ENCODE data around the gene TAS1R3. TPM values are rescaled to one million over a fixed set of nuclear protein-coding genes. Genes with fewer than 3 reads are reported as not detected.

The TAS1R3 gene
- total and polyA plus RNA-seq, 2 of the 4 experiments (the other 2 are of a cell fraction) = under 0.01 to 0.05 TPM

- Histone ChIP-seq H3K9me3 (ENCODE audit: control insufficient read depth, insufficient read depth, low read length) (no peaks in the 10 kb centered on the region), H3K4me3 (ENCODE audit: insufficient read depth, low read depth, low read length) (no peak overlapping the region), H2AFZ (replicated peaks; ENCODE audit: low read length, poor library complexity) (no peak overlapping the region), H3K56ac (ENCODE audit: extremely low read depth, insufficient read depth, low read length) (no peak overlapping the region), H2BK20ac (ENCODE audit: low read depth, low read length) (no peak overlapping the region), H3K14ac (replicated peaks; ENCODE audit: low read depth, low read length) (no peak overlapping the region), H2AK5ac (ENCODE audit: low read depth, low read length) (no peak overlapping the region), H2AK9ac (replicated peaks; ENCODE audit: low read depth, low read length, poor library complexity) (no peak overlapping the region), H3K23ac (ENCODE audit: low read depth, low read length) (no peak overlapping the region), H3K79me1 (ENCODE audit: low read depth in 1 of 2, low read length in 2 of 2) (peaks cover 7 to 41% of the 10 kb centered on the region in 2 experiments; a peak in 2 of 4 replicates), H3K4ac (ENCODE audit: low read depth, low read length) (no peak overlapping the region), H3K18ac (ENCODE audit: low read depth, low read length) (no peak overlapping the region), H2BK120ac (ENCODE audit: low read depth, low read length) (no peak overlapping the region), H2BK5ac (ENCODE audit: low read depth, low read length, poor library complexity, severe bottlenecking) (no peak overlapping the region), H3K9me1 (ENCODE audit: insufficient read depth, low read length) (peaks cover 9% of the 10 kb centered on the region), H2BK15ac (ENCODE audit: low read depth, low read length) (no peak overlapping the region), H3K27me3 (ENCODE audit: control insufficient read depth, insufficient read depth, low read length) (no peaks in the 10 kb centered on the region), H4K20me1 (ENCODE audit: insufficient read depth, low read length) (peaks cover 37% of the 10 kb centered on the region), H3K36me3 (ENCODE audit: control insufficient read depth, insufficient read depth, low read length) (peaks cover 3% of the 10 kb centered on the region), H4K8ac (ENCODE audit: low read depth in 2 of 2, low read length in 2 of 2) (no peak overlapping the region), H4K91ac (ENCODE audit: insufficient read depth, low read depth, low read length) (no peak overlapping the region), H3K4me1 (ENCODE audit: control insufficient read depth, insufficient read depth, low read length) (peaks cover 5% of the 10 kb centered on the region; the same call in 1 of the 2 replicates), H3K4me2 (ENCODE audit: low read depth, low read length) (no peak overlapping the region), H3K27ac (ENCODE audit: insufficient read depth, low read length) (no peak overlapping the region), H3K9ac (ENCODE audit: low read depth, low read length) (no peak overlapping the region), H4K5ac (ENCODE audit: low read depth, low read length) (no peak overlapping the region)
- POLR2A ChIA-PET (ENCODE audit: unreplicated experiment) = no interaction called here
- no peak for ATAC-seq (ENCODE audit: low read depth)
- DNase-seq = no peak
- CTCF ChIA-PET = no interaction called here
- dilution Hi-C loops (cut with HindIII; ENCODE audit: low sequenced_read_pairs, unreplicated experiment) (no loop called here), intact Hi-C loops (cut with micrococcal nuclease) (no loop called here), in situ Hi-C loops (cut with MboI; ENCODE audit: low sequenced_read_pairs) (no loop called here)
- no TSS peak for BruUV-seq (replicated peaks)
- TF ChIP-seq CTCF (conservative IDR thresholded peaks at IDR 0.05; ENCODE audit: low read depth, low read length) (no peak), RAD21 (IDR thresholded peaks at IDR 0.05; ENCODE audit: low read length) (no peak), RCOR1 (IDR thresholded peaks at IDR 0.05; ENCODE audit: insufficient replicate concordance, low read length) (no peak), RFX5 (IDR thresholded peaks at IDR 0.05; ENCODE audit: low read depth, low read length) (no peak), CEBPB (IDR thresholded peaks at IDR 0.05; ENCODE audit: low read depth, low read length) (no peak), CHD1 (IDR thresholded peaks at IDR 0.05; ENCODE audit: low read depth, low read length) (no peak), BHLHE40 (IDR thresholded peaks at IDR 0.05; ENCODE audit: low read depth, low read length) (no peak), SMC3 (IDR thresholded peaks at IDR 0.05; ENCODE audit: low read depth, low read length) (no peak), MAZ (IDR thresholded peaks at IDR 0.05; ENCODE audit: borderline replicate concordance, low read depth, low read length) (no peak), ELK1 (IDR thresholded peaks at IDR 0.05; ENCODE audit: borderline replicate concordance, low read depth, low read length) (no peak), MXI1 (IDR thresholded peaks at IDR 0.05; ENCODE audit: borderline replicate concordance, low read depth, low read length) (no peak), MAFK (IDR thresholded peaks at IDR 0.05; ENCODE audit: low read depth, low read length) (no peak), USF2 (IDR thresholded peaks at IDR 0.05; ENCODE audit: low read depth, low read length) (no peak), FOS (IDR thresholded peaks at IDR 0.05; ENCODE audit: low read depth, low read length) (no peak)
- WGBS, 2 experiments (ENCODE audit: extremely low coverage in 2 of 2, insufficient read length in 1 of 2) = 89% methylated on average over 29 of the region's 40 CpGs; no CpG with 5 or more reads in 1 of the 2 experiments
Observed at GRCh38 chr1:1327291-1327690, 3.8 kb upstream of the TAS1R3 start.
